Stimulated activated CD8-positive, alpha-beta memory T cell treated with anti-CD3 and anti-CD28 coated beads, Interleukin-7, amount 100 ng/mL, for 48 hours (primary cell): ENCODE data around the gene AMN1.

Source experiments
- DNase-seq, 2 donors: peaks; one replicate each; pipeline ENCODE4 v3.0.0-alpha.2; 2020; ENCODE audit warnings: low read depth in 1 of 2; ENCODE audit errors: extremely low read depth in 1 of 2

Gene AMN1

DNA sequence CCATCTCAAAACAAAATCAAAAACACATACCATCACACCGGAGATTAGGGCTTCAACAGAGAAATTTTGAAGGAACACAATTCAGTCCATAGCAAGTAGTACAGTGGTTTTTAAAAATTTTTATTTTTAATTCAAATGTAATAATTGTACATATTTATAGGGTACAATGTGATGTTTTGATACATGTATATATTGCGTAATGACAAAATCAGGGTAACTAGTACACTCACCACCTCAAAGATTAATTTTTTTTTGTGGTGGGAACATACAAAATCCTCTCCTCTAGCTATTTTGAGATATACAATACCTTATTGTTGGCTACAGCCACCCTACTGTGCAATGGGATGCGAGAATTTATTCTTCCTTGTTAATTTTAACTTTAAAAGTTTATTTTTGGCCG lies 95.4 kb downstream of the AMN1 start:
- no peak for DNase-seq

DNA sequence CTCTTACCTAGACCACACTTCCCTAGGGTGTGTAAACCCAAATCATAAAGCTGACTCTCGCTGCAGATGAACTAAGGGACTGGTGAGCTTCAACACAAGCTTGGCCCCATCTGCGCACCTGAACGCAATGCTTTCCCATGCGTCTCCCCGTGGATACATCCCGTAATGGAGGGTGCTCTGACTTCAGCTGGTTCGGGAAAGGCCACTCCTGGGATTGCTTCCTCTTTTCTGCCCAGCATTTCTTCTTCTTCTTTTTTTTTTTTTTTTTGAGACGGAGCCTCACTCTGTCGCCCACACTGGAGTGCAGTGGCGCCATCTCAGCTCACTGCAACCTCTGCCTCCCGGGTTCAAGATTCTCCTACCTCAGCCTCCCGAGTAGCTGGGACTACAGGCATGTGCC lies 97.0 kb downstream of the AMN1 start:
- DNase-seq: no peak

DNA sequence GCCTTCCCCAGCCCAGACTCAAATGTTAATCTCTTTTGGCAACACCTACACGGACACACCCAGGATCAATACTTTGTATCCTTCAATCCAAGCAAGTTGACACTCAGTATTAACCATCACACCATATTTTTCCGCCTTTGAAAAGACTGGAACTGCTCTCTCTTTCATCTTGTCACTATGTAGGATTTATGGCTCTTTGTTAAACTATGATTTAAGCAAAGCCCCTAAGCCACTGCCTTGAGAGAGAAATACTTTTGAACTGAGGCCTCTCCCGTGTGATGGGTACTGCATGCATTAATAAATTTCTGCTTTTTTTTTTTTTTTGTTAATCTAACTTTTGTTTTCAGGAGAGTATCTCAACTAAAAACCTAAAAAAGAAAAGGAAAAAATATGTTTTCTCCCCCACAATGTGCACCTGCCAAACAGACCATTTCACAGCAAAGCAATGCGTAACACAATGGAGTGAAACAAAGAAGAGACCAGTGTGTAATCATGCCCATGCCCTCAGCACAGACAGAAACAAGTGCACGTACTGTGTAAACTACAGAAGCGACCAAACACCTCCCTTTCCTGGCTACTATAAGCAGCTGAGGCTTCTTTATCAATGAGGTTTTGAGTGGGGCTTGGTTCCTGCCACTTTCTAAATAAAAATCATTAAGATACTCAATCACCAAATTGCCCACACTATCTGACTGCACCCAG lies 97.6 kb downstream of the AMN1 start:
- DNase-seq: no peak

DNA sequence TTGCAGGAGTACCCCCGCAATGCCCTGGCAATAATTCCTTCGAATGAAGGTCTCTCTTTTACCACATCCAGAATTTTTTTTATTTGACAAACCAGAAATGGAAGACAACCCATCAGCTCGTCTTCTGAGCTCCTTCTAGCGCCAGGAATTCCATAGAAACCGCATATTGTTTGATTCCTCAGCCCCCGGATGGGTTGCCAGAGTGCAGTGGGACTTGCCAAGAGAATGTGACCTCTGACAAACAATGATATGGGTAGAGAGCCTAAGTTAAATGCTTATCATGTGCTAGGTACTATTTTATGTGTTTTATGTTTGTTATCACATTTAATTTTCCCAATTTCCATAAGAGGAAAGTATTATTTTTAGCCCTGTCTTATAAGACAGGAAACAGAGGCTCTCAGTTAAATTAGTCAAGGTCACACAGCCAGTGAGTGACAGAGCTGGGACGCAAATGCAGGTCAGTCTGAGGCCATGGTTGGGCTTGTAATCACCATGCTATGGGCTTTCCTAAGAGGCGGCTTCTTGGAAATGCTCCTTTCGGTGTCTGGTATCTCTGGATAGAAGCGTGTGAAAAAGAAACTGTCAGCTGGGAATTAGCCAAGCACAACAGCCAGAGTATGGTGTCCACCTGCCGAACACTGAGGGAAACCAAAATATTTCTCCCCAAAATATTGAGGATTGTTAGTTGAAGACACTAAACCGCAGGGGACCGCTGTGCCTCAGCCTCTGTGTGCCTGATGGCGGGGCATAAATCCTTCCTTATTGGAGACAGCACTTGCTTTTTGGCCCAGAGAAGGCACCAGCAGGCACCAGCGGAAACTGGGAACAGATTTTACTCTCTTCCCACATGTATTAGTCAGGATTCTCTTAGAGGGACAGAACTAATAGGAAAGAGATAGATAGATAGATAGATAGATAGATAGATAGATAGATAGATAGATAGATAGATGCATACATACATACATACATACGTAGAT lies 98.8 kb downstream of the AMN1 start:
- DNase-seq: no peak

DNA sequence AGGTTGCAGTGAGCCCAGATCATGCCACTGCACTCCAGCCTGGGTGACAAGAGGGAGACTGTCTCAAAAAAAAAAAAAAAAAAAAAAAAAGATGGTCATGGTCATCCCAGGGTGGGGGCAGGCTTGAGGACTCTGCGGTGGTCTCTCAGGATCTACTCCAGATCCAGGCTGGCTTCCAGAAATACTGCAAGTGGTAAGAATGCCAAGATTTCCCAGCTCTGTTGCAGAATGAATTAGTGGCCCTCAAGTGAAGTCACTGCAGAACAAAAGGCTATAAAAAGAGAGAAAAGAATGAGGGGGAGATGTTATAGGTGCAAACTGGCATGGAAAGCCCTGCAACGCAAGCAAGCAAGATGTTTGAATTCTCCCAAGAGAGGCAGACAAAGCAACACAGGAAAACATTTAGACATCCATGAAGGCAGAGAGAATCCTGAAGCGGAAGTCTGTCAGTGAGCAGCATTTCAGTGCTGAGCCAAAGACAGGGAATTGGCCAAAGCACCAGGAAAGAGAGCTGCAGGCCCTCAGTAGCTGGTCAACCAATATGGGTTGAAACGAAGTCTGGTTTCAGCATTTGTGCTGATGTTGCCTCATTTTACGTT lies 101.3 kb downstream of the AMN1 start:
- DNase-seq: no peak

DNA sequence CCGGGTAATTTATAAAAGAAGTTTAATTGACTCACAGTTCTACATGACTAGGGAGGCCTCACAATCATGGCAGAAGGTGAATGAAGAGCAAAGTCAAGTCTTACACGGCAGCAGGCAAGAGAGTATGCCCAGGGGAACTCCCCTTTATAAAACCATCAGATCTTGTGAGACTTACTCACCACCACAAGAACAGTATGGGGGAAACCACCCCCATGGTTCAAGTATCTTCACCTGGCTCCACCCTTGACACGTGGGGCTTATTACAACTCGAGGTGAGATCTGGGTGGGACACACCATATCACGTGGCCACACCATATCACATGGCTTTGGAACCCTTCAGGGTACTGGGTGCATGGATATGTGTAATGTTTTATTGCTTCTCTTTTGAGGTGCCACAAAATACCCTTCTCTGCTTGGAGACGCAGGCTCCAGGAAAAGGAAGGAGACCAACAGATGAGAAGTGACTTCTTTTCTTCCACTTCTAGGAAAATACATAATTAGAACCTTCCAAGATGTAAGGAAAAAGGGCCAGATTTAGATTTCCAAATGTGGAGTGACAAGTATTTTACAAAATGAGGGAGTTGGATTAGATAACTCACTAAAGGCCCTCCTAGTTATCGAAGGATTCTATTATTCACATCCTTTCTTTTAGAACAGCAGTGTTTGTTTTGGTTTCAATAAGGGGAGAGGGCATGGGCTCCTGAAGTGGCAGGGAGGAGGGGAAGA lies 102.4 kb downstream of the AMN1 start:
- no peak for DNase-seq

DNA sequence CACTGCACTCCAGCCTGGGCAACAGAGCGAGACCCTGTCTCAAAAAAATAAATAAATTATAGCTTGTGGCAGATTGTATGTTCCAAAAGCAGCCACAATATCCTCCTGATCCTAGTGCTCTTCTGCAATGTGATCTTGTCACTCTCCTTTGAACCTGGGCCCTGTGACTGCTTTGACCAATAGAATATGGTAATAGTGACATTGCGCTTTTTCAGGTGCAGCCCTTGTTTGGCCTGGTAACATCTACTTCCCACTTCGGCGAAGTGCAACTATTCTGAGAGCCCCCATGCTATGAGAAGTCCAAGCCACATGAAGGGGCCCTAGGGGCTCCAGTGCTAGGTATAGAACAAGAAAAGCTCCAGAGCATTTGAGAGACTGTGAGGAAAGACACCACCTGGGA lies 106.8 kb downstream of the AMN1 start:
- no peak for DNase-seq
